GM18519 (cell line): ENCODE data around the gene B3GNT5.

Experiments
- ATAC-seq: cut with Tn5 transposase; IDR thresholded peaks from one replicate; pipeline ENCODE4 v1.9.1; 2021; ENCODE audit warnings: mild to moderate bottlenecking, moderate library complexity; ENCODE audit not compliant: unreplicated experiment, low FRiP score

The B3GNT5 gene

DNA sequence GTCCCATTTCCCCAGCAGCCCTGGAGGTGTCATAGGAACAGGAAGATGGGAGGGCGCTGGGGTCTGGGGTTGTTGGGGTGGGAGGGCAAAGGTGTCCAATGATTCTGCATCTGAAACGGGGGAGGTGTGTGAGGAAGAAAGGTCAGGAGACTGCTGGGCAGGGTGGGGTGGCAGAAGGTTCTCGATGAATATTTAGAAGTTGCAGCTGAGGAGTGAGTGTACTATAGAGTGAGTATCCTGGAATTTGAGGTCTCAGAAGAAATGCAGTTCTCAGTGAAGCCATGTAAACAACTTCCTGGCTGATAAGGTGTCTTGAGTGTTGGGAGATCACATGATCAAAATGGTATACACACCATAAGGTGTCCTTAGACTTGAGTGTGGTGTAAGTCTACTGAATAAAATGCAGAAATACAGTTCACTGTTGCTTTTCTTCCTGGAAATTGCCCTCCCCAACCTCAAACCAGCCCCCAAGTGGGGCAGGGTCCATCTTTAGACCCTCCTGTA is 9.9 kb downstream of the B3GNT5 start:
- no peak for ATAC-seq

DNA sequence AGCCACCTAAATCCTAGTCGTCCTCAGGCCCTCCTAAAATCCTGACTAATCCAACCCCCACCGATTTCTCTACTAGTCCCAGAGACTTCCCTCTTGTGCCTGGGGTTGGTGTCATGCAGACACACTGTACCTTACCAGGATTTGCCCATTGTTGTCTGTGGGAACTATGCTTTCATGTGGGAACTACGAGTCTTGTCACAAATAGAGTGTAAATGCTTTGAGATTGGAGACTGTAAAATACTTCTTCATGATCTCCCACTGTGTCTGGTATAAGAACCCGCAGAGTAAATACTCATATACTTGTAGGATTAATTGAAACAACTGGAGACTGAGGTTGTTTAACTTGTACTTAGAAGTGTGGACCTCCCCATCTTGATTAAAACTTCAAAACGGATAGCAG is 11.2 kb downstream of the B3GNT5 start:
- ATAC-seq = no peak

DNA sequence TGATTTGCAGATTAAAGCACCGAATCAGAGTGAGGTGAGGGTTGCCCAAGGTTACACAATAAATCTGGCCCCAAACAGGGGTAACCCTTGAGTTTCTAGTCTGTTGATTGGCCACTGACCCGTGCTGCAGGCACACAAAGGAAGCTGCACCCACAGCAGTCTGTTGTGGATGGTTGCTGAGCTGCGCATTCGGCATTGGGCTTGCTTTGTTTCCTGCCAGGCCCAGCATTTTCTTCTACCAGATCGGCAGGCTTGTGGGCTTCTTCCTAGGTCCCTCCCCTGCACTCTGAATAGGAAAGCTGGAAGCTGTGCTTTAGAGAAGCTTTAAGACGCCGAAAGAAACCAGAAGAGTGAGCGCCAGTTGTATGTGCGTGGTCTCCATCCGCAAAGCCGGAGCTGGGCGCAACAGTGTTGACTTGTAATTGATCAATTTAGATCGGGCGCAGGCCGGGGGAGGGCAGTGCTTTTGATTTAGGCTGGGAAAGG is 12.1 kb downstream of the B3GNT5 start:
- ATAC-seq = no peak

DNA sequence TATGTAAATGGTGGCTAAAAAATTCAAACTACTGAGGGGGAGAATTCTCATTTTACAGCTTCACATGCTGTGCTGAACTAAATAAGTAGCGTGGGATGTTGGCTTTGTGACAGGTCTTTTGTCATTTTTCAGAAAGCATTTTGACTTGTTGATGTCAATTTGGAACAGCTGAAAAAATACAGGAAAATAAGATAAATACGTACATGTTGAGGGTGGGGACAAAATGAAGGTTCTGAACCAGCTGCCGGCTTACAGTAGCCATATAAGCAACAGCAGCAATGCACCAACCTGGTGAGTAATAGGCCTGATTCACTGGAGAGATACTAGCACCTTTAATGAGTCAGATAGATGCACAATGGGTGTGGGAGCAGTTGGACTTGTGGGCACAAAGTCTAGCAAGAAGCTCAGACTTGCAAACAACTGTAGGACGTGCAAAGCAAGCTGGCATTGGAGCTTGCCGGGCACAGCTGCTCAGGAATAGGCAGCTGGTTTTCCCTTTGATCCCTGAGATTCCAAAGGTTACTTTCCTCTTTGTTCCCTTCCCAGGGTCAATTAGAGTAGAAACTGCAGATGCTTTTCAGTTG is 12.9 kb downstream of the B3GNT5 start:
- ATAC-seq = no peak

DNA sequence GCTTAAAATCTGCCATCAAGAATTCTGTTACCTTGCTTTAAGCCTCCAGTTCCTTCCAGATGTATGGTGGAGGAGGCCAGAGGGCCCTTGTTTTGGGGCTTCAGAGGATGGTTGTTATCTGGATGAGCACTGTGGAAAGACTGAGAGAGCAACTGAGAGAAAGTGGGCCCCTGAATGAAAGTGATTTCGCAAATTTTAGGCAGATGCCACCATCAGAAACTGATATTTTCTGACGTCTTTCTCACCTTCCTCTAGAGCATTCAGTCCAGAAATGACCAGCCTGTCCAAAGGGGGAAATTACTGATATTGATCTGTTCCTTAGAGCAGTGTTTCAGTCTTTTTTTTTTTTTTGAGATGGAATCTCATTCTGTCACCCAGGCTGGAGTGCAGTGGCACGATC is 13.4 kb downstream of the B3GNT5 start:
- ATAC-seq = no peak

DNA sequence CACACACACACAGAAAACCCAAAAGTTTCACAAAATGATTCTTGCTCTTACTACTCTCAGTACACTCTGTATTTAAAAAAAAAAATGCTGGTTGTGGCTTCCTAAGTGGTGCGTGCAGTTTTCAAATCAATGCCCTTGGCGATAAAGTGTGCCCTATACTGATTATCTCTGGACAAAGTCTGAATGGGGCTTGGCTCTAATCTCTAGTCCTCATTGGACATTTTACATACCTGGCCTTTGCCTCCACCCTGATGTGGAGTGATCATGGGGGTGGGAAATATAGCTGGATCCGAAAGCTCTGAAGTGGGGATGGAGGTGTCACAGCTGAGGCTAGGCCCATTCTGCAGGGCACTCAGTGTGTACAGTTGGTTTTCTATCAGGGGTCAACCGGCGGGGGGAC is 14.1 kb downstream of the B3GNT5 start:
- ATAC-seq = no peak

DNA sequence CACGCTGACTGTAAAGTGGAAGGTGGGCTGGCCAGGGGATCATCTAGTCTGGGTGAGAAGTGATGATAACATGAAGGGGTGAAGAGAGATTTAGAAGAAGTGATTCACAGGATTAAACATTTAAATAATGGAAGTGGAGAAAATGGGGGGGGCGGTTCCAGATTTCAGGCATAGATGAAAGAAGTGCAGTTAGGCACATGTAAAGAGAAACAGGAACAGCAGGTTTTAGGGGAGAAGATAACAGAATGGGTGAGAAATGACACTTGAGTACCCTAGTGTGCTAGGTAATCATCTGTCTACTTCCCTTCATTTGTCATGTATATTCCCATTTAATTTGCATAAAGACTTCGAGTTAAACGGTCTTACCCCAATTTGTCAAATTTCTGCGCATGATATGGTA is 15.3 kb downstream of the B3GNT5 start:
- no peak for ATAC-seq

DNA sequence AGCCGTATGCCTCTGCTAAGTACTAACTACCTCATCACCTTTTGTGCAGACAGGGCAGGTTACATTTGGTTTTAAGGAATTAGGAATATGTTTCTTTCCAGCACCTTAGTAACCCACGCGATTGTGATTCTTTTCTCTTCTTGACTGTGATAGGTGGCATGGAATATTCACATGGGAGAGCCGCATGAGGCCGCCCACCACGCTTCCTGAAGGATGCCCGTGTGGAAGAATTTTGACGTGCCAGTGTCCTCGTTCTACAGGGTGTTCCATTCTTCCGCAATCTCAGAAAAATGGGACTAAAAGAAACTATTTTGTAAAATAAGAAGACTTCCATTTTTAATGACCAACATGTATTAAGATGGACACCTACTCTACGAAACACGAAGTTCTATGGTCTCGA is 16.3 kb downstream of the B3GNT5 start:
- ATAC-seq = no peak

DNA sequence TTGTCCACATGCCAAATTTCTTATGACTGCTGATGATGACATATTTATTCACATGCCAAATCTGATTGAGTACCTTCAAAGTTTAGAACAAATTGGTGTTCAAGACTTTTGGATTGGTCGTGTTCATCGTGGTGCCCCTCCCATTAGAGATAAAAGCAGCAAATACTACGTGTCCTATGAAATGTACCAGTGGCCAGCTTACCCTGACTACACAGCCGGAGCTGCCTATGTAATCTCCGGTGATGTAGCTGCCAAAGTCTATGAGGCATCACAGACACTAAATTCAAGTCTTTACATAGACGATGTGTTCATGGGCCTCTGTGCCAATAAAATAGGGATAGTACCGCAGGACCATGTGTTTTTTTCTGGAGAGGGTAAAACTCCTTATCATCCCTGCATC is 17.3 kb downstream of the B3GNT5 start:
- ATAC-seq = no peak

DNA sequence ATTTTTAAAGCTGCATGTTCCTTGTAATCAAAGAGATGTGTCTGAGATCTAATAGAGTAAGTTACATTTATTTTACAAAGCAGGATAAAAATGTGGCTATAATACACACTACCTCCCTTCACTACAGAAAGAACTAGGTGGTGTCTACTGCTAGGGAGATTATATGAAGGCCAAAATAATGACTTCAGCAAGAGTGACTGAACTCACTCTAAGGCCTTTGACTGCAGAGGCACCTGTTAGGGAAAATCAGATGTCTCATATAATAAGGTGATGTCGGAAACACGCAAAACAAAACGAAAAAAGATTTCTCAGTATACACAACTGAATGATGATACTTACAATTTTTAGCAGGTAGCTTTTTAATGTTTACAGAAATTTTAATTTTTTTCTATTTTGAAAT is 19.1 kb downstream of the B3GNT5 start:
- ATAC-seq = no peak

DNA sequence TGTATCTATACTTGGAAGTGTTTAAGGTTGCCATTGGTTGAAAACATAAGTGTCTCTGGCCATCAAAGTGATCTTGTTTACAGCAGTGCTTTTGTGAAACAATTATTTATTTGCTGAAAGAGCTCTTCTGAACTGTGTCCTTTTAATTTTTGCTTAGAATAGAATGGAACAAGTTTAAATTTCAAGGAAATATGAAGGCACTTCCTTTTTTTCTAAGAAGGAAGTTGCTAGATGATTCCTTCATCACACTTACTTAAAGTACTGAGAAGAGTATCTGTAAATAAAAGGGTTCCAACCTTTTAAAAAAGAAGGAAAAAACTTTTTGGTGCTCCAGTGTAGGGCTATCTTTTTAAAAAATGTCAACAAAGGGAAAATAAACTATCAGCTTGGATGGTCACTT is 19.7 kb downstream of the B3GNT5 start:
- no peak for ATAC-seq

DNA sequence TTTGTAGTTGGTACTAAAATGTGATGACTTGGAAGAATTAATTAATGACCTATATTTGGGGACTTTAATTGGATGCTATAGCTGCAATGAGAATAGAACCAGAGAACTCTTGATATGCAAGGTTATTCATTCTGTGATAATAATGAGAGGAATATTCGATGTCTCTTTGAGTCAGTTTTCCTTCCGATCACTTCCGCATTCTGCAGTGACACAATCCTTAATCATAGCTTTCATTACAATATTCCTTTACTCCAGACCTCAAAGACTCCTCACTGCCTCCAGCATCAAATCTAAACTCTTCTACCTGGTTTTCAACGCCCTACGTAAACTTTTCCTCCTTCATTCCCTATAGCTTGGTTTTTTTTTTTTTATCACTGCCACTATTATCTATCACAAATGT is 21.6 kb downstream of the B3GNT5 start:
- no peak for ATAC-seq

DNA sequence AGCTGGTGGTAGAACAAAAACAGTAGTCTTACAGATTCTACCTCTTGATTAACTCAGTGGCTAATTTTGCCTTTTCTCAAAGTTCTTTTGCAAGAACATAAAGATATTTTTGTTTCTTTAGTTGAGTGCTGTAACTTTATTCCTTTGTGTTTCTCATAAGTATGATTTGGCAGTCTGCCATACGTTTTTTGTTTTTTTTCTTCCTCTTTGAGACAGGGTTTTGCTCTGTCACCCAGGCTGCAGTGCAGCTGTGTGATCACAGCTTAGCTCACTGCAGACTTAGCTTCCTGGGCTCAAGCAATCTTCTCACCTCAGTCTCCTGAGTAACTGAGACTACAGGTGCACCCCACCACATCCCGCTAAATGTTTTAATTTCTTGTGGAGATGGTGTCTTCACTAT is 22.4 kb downstream of the B3GNT5 start:
- ATAC-seq = no peak

DNA sequence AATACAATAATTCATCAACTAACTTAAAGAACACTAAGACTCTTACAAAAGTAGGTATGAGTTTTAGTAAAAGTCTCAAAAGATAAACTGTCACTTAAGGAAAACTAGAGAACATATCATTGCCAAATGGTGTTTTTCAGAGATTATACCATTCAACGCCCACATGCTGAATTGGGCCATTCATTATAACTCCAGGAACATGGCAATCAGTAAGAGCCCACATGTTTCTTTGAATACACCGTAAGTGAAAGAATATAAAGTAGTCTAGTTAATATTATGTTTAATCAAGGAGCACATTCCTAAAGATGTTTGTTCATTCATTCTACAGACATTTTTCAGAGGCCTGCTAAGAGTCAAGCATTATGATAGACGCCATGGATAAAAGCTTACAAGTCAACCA is 22.9 kb downstream of the B3GNT5 start:
- no peak for ATAC-seq

DNA sequence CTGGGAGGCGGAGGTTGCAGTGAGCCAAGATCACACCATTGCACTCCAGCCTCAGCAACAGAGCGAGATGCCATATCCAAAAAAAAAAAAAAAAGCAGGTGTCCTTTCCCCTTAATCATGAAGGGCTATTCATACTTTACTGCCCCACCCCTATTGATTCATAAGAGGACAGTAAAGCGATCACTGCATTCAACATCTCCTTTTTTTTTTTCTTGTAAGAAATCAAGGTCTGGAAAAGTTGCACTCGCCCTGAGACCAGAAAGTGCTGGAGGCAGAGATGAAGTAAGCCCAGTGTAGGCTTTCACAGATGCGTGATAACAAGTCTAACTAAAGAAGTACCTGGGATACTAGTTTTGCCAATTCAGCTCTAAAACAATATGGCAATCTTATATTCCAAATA is 24.2 kb downstream of the B3GNT5 start:
- no peak for ATAC-seq

DNA sequence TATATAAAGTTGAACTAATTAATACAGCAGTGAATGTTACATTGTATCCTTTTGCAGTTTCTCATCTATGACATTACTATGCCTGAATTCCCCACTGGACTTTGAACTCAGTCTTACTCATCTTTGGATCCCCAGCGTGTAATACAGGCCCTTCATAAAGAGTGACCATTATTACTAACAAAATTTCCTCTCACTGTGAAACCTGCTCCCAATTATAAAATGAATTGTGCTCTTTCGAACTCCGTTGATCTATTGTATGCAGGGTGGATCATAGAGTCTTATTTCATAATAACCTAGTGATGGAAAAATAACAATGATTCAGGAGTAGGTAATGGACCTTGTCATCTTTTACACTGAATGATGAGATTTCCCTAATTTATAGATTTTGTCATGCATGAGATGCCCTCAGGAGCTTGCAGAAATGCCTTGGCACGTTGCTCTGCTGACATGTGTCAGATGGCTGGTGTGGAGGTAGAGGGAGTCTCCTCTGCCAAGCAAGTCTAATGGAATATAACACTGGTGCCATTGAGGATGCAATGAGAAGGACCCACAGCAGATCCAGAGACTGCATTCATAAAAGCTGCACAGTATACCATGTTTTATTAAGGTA is 25.5 kb downstream of the B3GNT5 start:
- no peak for ATAC-seq

DNA sequence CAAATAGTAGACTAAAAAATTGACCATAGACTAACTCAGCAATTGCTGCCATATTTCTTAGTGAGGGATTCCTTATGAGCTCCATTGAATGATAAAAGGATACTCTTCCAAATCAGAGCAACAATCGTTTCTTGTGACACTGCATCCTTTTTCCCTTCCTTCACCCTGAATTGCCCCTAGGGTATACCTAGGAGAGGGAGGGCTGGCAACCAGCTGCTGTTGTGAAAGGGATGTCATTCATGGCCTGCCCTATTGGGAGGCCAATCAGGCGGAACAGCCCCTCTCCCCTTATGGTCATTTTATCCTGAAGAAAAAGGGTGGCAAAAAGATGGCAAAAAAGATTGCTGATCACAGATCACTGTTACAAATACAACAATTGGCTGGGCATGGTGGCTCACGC is 26.3 kb downstream of the B3GNT5 start:
- no peak for ATAC-seq

DNA sequence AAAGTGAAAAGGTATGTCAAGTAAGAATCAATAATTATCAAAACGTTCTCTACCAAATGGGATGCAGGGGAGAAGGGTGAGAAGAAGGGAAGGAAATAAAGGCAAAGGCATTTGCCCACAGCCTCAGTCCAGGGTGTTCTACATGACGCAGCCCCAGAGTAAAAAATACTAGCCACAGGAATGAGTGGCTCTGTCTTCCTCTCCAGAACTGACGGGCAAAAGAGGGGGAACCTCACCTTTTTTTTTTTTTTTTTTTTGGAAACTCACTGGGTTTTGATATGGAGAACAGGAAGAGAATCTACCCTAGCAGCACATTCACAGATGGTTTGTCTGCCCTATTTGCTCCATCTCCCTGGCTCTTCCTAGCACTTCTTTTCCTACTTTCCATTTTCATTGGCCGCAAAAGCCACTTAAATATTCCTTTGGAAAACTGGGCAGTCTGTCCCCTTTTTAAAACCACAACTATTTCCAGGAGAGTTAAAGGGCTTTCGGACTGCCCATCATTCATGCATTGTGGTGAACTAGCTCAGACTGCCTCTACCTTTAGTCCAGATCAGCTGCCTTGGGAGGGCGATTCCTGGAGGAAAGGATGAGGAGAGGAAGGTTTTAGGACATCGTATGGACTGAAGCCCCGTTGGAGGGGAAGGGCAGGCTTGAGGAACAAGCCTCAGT is 28.2 kb downstream of the B3GNT5 start:
- no peak for ATAC-seq

DNA sequence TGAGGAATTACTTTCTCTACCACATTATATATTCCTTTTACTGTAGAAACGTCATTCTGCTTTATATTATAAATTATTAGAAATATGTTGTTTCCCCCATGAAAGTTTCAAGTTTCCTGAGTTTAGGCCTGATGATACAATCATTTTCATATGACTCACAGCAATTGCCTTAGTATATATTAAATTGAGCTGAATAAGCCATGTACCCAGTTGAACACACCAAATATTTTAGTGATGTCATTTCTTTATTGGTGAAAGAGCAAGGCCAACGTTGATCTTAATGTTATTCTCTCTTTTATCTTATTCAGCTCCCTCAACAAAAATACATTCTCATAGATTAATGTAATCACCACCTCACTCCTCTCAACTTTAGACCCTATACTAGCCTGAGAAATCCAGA is 30.8 kb downstream of the B3GNT5 start:
- no peak for ATAC-seq

DNA sequence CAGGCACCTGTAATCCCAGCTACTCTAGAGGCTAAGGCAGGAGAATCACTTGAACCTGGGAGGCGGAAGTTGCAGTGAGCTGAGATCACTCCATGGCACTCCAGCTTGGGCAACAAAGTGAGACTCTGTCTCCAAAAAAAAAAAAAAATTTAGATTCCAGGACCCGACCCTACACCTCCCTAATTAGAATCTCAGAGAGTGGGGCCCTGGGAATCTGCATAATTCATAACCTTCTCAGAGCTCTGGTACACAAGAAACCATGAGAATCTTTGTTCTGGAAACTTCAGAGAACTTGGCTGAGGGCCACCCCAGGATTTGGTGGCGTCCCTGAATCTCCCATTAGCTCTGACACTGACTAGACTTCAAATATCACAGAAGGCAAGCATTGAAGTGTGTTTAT is 31.5 kb downstream of the B3GNT5 start:
- no peak for ATAC-seq

DNA sequence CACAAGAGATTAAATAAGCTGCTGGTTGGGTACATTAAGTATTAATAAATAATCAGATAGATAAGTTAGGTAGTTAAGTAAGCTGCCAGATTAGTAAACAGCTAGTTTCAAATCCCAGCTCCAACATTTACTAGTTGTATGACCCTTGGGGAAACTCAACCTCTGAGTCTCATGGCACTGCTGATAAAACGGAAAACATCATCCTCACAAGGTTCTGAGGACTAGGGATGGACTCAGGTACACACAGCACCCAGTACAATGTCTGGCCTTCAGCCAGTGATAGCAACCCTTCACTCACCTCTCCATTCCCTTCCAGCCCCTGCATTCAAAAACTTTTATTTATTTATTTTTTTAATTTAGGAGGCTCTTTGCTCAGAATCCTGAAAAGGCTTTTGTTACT is 32.3 kb downstream of the B3GNT5 start:
- no peak for ATAC-seq
